ENCODE measurements around the gene SV2C. TPM values are rescaled to one million over a fixed set of nuclear protein-coding genes. Genes with fewer than 3 reads are reported as not detected.
A peak's percentile ranks its signal among the peaks of the same experiment; 100 is the strongest.

The SV2C gene
- total and polyA plus RNA-seq, 10 of the 15 experiments (the other 5 are each of a cell fraction or from before 2014, with no cell fraction given) = under 0.01 to 1.1 (median 0.63) TPM

DNA sequence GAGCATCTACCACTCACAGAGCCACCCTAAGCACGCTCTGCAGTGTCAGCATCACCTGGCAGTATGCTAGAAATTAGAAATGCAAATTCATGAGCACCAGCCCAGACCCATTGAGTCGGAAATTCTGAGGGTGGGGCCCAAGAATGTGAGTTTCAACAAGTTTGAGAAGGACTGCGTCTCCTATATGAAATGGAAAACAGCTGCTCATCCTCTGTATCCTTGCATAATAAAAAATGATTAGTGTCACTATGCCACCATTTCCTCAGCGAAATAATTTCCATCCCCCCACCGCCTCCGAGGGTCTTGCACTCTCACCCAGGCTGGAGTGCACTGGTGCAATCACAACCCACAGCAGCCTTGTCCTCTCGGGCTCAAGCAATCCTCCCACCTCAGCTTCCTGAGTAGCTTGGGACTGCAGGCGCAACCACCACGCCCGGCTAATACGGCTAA lies 318.6 kb downstream of the SV2C start:
- Histone ChIP-seq H3K9me3 (replicated peaks; ENCODE audit: control insufficient read depth, insufficient read depth, low read length) (no peaks in the 10 kb centered on the region), H3K27ac (ENCODE audit: control insufficient read depth, insufficient read depth) (peak overlapping the region; percentile 91), H3K4me3 (peak overlapping the region; percentile 65), H3K9ac (ENCODE audit: control insufficient read depth, insufficient read depth, low read length) (peak overlapping the region; percentile 62), H3K36me3 (ENCODE audit: control insufficient read depth in 2 of 2, insufficient read depth in 2 of 2, low read length in 1 of 2) (no peaks in the 10 kb centered on the region), H4K20me1 (ENCODE audit: control insufficient read depth, insufficient read depth) (no peaks in the 10 kb centered on the region), H3K79me2 (ENCODE audit: control insufficient read depth, insufficient read depth, low read length) (peaks cover 27% of the 10 kb centered on the region), H2AFZ (ENCODE audit: control insufficient read depth, low read depth, low read length) (peak overlapping the region; percentile 60), H3K4me1 (ENCODE audit: control insufficient read depth, insufficient read depth, low read length) (peaks cover 19% of the 10 kb centered on the region), H3K4me2 (ENCODE audit: control insufficient read depth, insufficient read depth) (peak overlapping the region; percentile 96), H3K27me3 (replicated peaks in 1 of 2; ENCODE audit: control insufficient read depth in 2 of 2, insufficient read depth in 2 of 2, low read length in 1 of 2) (no peaks in the 10 kb centered on the region)
- ChIA-PET POLR2A (interaction anchor here (0.6 to 0.9 kb wide), 5 partner anchors 47 to 180 kb away, joined by 3 to 9 read pairs (median 5); no protein-coding TSS in a partner anchor), CTCF (interaction anchor here (0.5 to 5.1 kb wide), 6 partner anchors 13 to 180 kb away, joined by 3 to 94 read pairs (median 8); no protein-coding TSS in a partner anchor), RAD21 (ENCODE audit: unreplicated experiment) (interaction anchor here (0.9 to 5.3 kb wide), 11 partner anchors 13 to 515 kb away, joined by 3 to 127 read pairs (median 6); no protein-coding TSS in a partner anchor), SMC1A (ENCODE audit: uncharacterized antibody, unreplicated experiment) (interaction anchor here (0.7 to 7.7 kb wide), 10 partner anchors 12 to 338 kb away, joined by 3 to 81 read pairs (median 4); no protein-coding TSS in a partner anchor)
- FAIRE-seq = no peak
- BruUV-seq (replicated peaks) = no TSS peak
- 1% methylated on average over 11 of the region's 11 CpGs for WGBS (ENCODE audit: insufficient coverage, insufficient replicate concordance, low lambda C conversion rate, missing lambda C conversion rate)
- intact Hi-C loops (cut with micrococcal nuclease; ENCODE audit: unreplicated experiment) = loop anchor here (2.0 to 10.0 kb wide), 5 partner anchors 51 to 333 kb away; no protein-coding TSS in a partner anchor
- in situ Hi-C loops (cut with MboI) = loop anchor here (10.0 kb wide), 1 partner anchor 373 kb away; no protein-coding TSS in a partner anchor
- DNase-seq (ENCODE audit: low read depth, low spot score) = peak; percentile 28
- ATAC-seq = peak; percentile 10
- 0 out of 2 replicates have a peak, but pooled peaks have one; percentile 23 for TF ChIP-seq DPF2 (IDR thresholded peaks at IDR 0.05)
- no peak for TF ChIP-seq RAD21 (IDR thresholded peaks at IDR 0.05; ENCODE audit: insufficient read depth, low read depth, low read length)
- no peak for TF ChIP-seq SRF (IDR thresholded peaks at IDR 0.05; ENCODE audit: low read depth in 2 of 2, low read length in 2 of 2)
- no peak for TF ChIP-seq ASH2L (IDR thresholded peaks at IDR 0.05; ENCODE audit: borderline replicate concordance, low read depth)
